IgD-negative memory B cell (primary cell): ENCODE results near the gene GDF10. TPM values are rescaled to one million over a fixed set of nuclear protein-coding genes. Genes with fewer than 3 reads are reported as not detected.

Source experiments
- H3K27ac Mint-ChIP-seq, 3 donors: one replicate each; pipeline ENCODE4 v1.8.0; 2020 to 2022; ENCODE audit warnings: mild to moderate bottlenecking in 3 of 3, mixed read lengths in 3 of 3, moderate library complexity in 1 of 3
- H3K27me3 Mint-ChIP-seq: one replicate; pipeline ENCODE4 v1.8.0; 2021; ENCODE audit warnings: mixed read lengths
- H3K36me3 Mint-ChIP-seq: one replicate; pipeline ENCODE4 v1.8.0; 2020; ENCODE audit warnings: mild to moderate bottlenecking, mixed read lengths
- H3K4me1 Mint-ChIP-seq, 3 donors: one replicate each; pipeline ENCODE4 v1.8.0; 2020 to 2022; ENCODE audit warnings: mixed read lengths in 3 of 3, mild to moderate bottlenecking in 1 of 3
- H3K4me3 Mint-ChIP-seq, 4 donors: one replicate each; pipeline ENCODE4 v1.8.0; 2020 to 2022; ENCODE audit warnings: mild to moderate bottlenecking in 4 of 4, mixed read lengths in 4 of 4, moderate library complexity in 3 of 4
- H3K9me3 Mint-ChIP-seq, 3 donors: one replicate each; pipeline ENCODE4 v1.8.0; 2020 to 2021; ENCODE audit warnings: mixed read lengths in 3 of 3, mild to moderate bottlenecking in 1 of 3
- polyA plus RNA-seq: library from polyadenylated mRNA; unstranded; fragments of 300-500 nt; fragmentation: Illumina TruSeq; gene quantifications from one replicate; pipeline ENCODE4 v1.2.3, GENCODE V29; 2021

The GDF10 gene, protein sequence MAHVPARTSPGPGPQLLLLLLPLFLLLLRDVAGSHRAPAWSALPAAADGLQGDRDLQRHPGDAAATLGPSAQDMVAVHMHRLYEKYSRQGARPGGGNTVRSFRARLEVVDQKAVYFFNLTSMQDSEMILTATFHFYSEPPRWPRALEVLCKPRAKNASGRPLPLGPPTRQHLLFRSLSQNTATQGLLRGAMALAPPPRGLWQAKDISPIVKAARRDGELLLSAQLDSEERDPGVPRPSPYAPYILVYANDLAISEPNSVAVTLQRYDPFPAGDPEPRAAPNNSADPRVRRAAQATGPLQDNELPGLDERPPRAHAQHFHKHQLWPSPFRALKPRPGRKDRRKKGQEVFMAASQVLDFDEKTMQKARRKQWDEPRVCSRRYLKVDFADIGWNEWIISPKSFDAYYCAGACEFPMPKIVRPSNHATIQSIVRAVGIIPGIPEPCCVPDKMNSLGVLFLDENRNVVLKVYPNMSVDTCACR
- polyA plus RNA-seq: not detected

DNA sequence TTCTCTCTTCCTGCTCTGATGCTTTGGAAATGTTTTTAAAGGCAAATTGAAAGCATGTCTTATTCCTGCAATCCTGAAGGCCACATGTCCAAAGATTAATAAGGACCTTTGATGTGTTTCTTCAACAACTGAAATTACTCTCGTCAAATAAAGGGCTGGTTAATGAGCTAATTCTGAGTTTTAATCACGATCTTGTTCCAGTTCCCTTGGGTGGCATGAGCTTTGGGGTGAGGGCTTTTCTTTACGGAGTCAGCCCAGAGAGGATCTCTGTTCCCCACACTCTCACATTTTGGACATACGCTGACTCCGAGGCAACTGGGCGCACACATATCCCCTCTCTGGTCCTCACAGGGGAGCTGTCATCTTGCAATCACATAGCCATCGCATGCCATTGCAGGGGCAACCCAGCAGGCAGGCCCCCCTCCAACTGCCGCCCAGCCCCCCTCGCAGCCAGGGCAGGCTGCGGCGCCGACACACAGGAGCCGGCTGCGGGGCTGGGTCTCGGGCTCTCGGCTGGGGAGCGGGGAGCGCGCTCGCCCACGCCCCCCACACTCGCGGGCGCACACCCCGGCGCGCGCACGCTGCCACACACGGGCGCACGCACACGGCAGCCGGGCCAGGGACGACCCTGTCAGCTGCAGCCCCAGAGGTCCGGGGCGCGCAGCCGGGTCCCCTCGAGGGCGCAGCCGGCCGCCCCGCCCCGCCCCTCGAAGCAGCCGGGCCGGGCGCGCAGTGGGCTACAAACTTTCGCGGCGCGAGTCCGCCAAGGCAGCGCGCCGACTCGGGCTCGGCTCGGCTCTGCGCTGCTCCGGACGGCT lies at the start of gene GDF10:
TSS of gene GDF10 (plus strand) at position 587 of the 818 bp plus-strand sequence. CDS start 455 bp downstream, outside the sequence.
- no peaks in the 10 kb centered on the region for H3K36me3 Mint-ChIP-seq
- no peak within 1 kb of the TSS for H3K27ac Mint-ChIP-seq
- peaks cover 0 to 2% (median 0%) of the 10 kb centered on the region in 3 donors for H3K9me3 Mint-ChIP-seq
- H3K4me3 Mint-ChIP-seq: peak within 1 kb of the TSS in 3 of 4 donors; percentile 50 to 79 (median 72)
- H3K27me3 Mint-ChIP-seq: peaks cover 16% of the 10 kb centered on the region
- peaks cover 0 to 4% (median 3%) of the 10 kb centered on the region in 3 donors for H3K4me1 Mint-ChIP-seq

DNA sequence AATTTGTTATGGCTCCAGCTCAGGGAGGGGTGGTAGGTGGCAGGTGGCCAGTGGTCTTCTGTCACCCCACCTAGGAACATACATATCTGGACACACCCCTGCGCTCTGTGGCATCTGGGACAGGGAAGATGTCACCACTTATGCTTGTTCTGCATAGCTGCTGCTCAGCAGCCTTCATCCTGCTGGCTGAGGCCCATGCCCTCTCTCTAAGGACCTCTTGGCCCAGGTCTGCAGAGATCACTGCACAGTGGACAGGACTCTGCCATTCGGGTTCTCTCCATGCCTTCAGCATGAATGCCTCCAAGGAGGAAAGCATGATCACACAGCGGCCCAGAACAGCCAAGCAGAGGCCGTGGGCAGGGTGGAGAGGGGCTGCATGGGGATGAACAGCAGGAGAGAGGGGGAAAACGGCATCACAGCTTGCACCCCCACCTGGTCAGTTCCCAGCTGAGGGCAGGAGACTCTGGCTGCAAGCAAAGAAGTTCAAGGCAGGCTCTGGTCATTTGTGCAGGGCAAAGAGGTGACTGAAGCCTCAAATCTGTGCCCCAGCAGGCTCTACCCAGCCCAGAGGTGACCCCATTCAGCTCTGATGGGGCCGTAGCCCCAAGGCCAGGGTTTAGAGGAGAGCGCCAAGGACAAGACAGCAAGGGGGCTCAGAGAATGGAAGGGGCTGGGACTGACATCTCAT lies 47.8 kb upstream of the GDF10 start:
- H3K4me3 Mint-ChIP-seq: no peak overlapping the region
- no peaks in the 10 kb centered on the region for H3K27me3 Mint-ChIP-seq
- peaks cover 0 to 1% (median 0%) of the 10 kb centered on the region in 3 donors for H3K9me3 Mint-ChIP-seq
- peaks cover 1 to 5% (median 4%) of the 10 kb centered on the region in 3 donors for H3K4me1 Mint-ChIP-seq
- H3K36me3 Mint-ChIP-seq: no peaks in the 10 kb centered on the region
- no peak overlapping the region for H3K27ac Mint-ChIP-seq

DNA sequence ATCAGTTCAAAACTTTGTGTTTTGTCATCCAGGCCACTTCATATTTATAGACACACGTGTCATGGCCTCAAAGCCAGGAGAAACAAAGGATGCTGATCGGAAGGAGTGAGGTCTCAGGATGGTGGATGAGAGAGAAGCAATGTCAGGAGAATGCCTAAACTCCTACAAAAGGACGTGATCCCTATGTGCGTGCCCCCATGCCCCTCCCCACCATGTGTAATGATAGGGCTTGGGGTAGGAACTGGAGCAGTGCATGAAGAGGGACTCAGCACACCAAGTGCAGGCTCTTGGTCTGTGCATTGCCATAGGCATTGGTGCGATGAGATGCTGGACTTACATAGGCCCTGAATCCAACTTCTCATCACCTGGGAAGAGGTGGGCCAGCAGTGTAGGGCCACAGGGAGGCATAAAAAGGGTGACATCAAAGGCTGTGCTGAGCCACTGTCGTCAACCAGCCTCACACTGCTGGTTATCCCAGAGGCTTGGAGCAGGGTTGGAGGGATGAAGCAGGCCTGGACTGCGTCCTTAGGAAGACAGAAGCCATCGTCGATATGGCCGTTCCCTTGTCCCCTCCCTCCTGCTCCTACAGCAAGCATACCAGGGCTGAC lies 46.9 kb upstream of the GDF10 start:
- peaks cover 0 to 1% (median 0%) of the 10 kb centered on the region in 3 donors for H3K9me3 Mint-ChIP-seq
- H3K4me3 Mint-ChIP-seq: no peak overlapping the region
- no peak overlapping the region for H3K27ac Mint-ChIP-seq
- no peaks in the 10 kb centered on the region for H3K36me3 Mint-ChIP-seq
- no peaks in the 10 kb centered on the region for H3K27me3 Mint-ChIP-seq
- H3K4me1 Mint-ChIP-seq: peaks cover 10 to 13% (median 13%) of the 10 kb centered on the region in 3 donors

DNA sequence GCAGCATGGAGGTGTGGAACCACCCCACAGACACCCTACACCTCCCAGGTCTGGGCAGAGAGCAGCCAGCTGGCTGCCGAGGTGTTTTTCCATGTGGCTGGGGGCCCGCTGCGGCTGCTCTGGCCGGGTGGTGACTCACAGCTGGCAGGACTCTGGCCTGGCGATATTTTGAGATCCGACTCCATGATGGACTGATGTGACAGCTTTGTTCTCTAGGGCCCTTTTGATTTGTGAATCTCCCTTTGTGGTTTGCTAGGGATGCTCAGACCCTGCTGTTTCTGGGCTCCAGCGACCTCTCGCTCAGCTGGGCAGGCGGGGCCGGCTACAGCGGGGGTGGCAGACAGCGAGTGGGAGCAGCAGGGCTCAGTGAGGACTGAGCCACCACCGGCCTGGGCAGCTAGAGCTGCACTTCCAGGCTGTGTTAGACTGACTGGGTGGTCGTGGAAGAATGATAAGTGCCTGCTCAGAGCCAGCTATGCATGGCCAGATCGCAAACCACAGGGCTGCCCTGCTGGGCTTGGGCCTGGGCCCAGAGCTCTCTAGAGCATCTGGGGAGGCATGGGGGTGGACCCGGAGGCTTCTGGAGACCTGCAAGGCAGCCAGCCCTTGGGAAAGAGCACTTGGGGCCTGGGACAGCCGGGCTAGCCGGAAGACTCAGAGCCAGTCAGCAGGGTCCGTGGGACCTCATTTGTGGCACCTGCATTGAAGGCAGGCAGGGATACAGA lies 46.2 kb upstream of the GDF10 start:
- H3K4me1 Mint-ChIP-seq: peaks cover 10 to 13% (median 12%) of the 10 kb centered on the region in 3 donors
- H3K27me3 Mint-ChIP-seq: no peaks in the 10 kb centered on the region
- peaks cover 0 to 1% (median 0%) of the 10 kb centered on the region in 3 donors for H3K9me3 Mint-ChIP-seq
- no peak overlapping the region for H3K27ac Mint-ChIP-seq
- no peaks in the 10 kb centered on the region for H3K36me3 Mint-ChIP-seq
- H3K4me3 Mint-ChIP-seq: no peak overlapping the region

DNA sequence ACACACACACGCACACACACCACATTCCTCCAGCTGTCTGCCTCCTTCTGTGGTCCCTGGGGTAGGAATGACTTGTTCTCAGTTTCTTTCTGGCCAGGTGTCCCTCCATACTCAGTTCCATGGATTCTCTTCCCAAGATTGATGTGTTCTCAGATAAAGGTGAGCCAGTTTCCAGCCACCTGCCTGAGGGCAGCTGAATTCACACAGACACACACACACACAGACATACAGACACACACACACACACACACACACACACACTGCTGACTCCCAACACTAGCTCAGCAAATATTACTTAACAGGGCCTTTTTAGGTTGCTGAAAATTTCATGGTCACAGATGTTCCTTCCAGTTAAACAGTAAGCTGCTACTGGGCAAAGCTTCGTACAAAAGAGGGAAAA lies 45.4 kb upstream of the GDF10 start:
- Mint-ChIP-seq H3K36me3 (no peaks in the 10 kb centered on the region), H3K27me3 (no peaks in the 10 kb centered on the region), H3K9me3 (peaks cover 0 to 1% (median 0%) of the 10 kb centered on the region in 3 donors), H3K27ac (no peak overlapping the region), H3K4me3 (no peak overlapping the region), H3K4me1 (peaks cover 10 to 13% (median 12%) of the 10 kb centered on the region in 3 donors)

DNA sequence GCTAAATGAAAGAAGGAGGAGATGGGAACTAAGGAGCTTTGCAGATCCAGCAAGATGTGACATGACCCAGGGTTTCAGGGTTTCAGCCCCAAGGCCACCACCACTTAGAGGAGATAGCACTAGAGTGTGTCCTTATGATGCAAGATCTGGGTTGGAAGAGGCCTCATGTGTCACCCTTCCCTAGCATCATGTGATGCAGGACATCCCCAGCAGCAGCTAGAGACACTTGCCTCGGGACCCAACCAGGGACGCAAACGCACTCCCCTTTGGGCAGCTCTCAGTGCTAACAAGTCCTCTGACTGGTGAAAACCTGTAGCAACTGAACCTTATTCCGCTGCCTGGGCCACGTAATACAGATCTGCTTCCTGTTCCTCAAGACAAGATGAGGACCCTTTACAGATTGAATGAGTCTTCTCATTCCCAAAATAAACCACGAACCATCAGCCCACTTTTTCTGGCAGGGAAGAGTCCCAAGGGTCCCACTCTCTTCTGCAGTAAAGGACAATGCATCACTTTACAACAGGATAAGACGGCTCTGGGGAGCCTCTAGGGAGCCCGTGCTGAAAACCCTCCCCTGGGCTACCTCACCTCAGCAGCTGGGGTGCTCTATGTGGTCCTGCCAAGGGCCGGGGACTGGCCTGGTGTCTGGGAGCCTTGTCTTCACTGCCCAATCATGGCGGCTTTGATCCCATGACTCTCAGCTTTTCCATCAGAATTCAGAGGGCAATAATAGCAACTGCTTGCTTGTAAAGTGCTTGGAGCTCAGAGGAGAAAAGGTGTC lies 44.8 kb upstream of the GDF10 start:
- H3K4me1 Mint-ChIP-seq: peaks cover 12 to 18% (median 17%) of the 10 kb centered on the region in 3 donors
- no peak overlapping the region for H3K4me3 Mint-ChIP-seq

DNA sequence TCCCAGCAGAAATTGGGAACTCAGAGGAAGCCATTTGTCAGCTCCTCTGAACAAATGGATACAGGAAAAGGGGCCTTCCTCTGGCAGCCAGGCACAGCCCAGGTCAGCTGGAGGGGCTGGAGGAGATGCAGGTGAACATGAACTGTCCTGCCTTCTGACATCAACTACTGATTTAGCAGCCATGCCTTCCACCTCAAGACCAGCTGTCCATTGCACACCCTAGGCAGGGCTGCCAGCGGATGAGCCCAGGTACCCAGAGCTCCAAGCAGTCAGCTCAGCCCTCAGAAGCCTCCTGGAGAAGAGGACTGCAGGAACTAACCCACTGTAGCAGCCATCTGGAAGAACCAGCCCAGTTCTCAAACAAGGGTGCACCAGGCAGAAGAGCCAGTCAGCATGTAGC lies 44.1 kb upstream of the GDF10 start:
- H3K4me3 Mint-ChIP-seq: no peak overlapping the region
- H3K4me1 Mint-ChIP-seq: peaks cover 18 to 25% (median 21%) of the 10 kb centered on the region in 3 donors
- H3K36me3 Mint-ChIP-seq: no peaks in the 10 kb centered on the region
- no peak overlapping the region for H3K27ac Mint-ChIP-seq
- H3K9me3 Mint-ChIP-seq: peaks cover 0 to 1% (median 0%) of the 10 kb centered on the region in 3 donors
- no peaks in the 10 kb centered on the region for H3K27me3 Mint-ChIP-seq

More for the DNA sequence above, 44.8 kb upstream of the GDF10 start:
- Mint-ChIP-seq H3K27me3 (no peaks in the 10 kb centered on the region), H3K27ac (no peak overlapping the region), H3K9me3 (peaks cover 0 to 1% (median 0%) of the 10 kb centered on the region in 3 donors), H3K36me3 (no peaks in the 10 kb centered on the region)

DNA sequence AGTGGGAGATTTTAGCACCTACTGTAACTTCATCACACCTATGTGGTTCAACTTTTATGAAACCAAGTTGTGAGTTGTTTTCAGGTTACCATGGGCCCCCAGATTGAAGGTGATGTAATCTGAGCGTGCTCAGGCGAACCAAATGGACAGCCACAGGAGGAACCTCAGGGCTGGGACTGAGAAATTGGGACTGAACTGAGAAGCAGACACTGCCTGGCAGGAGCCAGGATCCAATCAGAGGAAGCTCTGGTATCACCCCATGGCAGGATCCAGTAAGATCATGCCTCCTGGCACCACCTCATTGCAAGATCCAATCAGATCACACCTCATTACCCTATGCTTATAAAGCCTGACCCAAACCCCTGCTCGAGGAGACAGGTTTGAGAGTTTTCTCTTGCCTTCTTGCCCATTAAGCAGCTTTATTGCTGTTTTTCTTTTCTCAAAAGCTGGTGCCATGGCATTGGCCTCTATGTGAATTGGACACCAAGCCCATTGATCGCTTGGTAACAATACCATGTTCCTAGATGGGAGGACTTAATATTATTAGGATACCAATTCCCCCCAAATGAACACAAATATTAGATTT lies 43.2 kb upstream of the GDF10 start:
- H3K27me3 Mint-ChIP-seq: no peaks in the 10 kb centered on the region
- peaks cover 27 to 34% (median 28%) of the 10 kb centered on the region in 3 donors for H3K4me1 Mint-ChIP-seq

DNA sequence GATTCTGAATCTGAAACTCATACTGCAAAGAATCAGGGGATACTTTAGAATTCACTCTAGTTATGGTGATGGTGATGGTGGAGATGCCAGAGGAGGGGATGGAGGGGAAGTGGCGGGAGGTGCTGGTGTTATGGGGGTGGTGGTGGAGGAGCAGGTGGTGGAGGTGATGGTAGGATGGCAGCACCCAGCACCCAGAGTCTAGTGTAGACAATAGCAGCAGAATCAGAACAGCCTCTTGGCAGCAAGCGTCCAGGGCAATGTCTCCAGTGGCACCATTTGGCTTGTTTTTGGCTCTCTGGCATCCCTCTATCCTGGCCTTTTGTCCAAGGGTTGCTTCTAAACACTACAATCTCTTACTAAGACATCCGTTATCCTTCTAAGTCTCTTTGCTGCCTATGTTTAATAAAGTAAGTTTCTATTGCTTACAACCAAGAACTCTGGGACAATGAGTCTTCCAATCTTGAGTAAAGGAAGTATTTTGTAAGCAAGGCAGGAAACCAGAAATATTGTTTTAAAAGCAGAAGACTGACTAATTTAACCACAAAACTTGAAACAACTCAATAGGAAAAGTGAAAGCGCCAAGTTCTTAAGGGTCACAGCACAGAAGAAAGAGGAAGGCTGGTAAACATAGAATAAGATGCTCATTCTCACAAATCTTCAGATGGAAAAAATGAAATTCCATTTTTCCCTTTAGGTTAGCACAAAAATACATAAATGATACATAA lies 42.4 kb upstream of the GDF10 start:
- H3K36me3 Mint-ChIP-seq: no peaks in the 10 kb centered on the region
- H3K9me3 Mint-ChIP-seq: peaks cover 0 to 1% (median 0%) of the 10 kb centered on the region in 3 donors
- peak overlapping the region; percentile 2 to 69 (median 67) for H3K27ac Mint-ChIP-seq
- peak overlapping the region in 3 of 4 donors; percentile 25 to 76 (median 29) for H3K4me3 Mint-ChIP-seq
- H3K4me1 Mint-ChIP-seq: peaks cover 27 to 40% (median 33%) of the 10 kb centered on the region in 3 donors
- H3K27me3 Mint-ChIP-seq: no peaks in the 10 kb centered on the region

More for the DNA sequence above, 43.2 kb upstream of the GDF10 start:
- H3K4me3 Mint-ChIP-seq: peak overlapping the region in 1 of 4 donors; percentile 76
- peaks cover 0 to 1% (median 0%) of the 10 kb centered on the region in 3 donors for H3K9me3 Mint-ChIP-seq
- no peaks in the 10 kb centered on the region for H3K36me3 Mint-ChIP-seq
- peak overlapping the region in 1 of 3 donors; percentile 2 for H3K27ac Mint-ChIP-seq

DNA sequence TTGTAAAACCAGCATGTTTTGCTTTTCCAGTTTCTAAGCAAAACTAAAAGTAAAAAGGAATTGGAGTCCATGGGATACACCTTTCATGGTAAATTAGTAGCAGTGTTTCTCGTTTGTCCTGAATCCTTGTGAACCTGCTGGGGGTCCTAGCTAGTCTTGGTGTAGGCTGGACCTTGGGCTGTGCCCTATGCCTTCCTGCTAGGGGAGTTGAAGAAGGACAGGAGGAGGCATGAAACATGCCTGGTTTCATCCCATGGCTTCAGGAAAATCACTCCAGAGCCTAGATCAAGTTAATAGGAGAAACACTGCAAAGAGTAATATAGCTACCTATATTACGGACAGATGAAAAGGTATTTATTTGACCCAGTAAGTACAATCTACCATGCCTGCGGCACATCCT lies 41.1 kb upstream of the GDF10 start:
- Mint-ChIP-seq H3K9me3 (peaks cover 0 to 2% (median 1%) of the 10 kb centered on the region in 3 donors), H3K27me3 (no peaks in the 10 kb centered on the region), H3K4me1 (peaks cover 27 to 40% (median 33%) of the 10 kb centered on the region in 3 donors), H3K27ac (peak overlapping the region in 1 of 3 donors; percentile 60), H3K4me3 (peak overlapping the region in 1 of 4 donors; percentile 70), H3K36me3 (no peaks in the 10 kb centered on the region)

DNA sequence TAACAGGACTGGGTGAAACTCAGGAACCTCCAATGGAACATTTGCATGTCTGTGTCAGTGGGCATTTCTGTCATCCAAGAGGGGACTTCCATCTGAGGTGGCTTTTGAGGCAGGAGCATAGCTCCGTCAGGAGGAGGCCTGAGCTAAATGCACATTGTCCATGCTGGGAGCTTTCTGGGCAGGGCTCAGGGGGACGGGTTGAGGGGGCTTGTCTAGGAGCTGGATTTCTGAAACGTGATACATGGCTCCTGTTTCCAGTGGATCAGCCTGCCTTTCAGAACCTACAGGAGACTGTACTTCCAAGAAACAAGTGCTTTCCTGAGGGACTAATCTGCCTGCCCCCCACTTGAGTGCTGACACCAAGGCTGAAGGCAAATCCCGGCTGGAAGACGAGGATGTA lies 40.5 kb upstream of the GDF10 start:
- Mint-ChIP-seq H3K36me3 (no peaks in the 10 kb centered on the region), H3K27ac (peak overlapping the region in 1 of 3 donors; percentile 97), H3K27me3 (no peaks in the 10 kb centered on the region), H3K4me1 (peaks cover 27 to 40% (median 33%) of the 10 kb centered on the region in 3 donors), H3K4me3 (peak overlapping the region in 1 of 4 donors; percentile 75), H3K9me3 (peaks cover 0 to 3% (median 1%) of the 10 kb centered on the region in 3 donors)

DNA sequence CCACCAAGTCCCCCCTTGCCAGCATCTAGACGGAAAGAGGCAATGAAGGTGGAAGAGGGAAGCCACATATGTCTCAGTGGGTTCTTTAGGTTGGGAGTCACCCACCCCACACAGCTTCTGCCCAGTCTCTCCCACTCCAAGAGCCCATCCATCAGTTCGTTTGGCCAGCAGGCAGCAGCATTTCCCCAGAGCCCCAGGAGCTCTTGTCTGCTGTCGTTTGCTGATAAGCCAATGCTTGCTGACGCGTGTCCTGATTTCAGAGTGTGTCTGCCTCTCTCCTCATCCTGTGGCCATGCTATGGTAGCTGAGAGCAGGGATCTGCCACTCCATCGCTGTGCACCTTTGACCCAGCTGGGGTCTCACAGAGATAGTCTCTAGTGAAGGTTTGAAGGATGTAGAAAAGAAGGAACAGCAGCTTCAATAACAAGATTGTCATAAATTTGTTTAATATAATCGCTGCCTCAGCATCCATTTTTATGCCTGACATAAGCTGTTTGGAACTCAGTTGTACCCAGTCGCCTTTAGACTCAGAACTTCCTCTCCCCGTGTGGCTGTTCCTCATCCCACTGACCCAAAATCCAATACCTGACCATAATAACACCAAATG lies 39.4 kb upstream of the GDF10 start:
- Mint-ChIP-seq H3K4me1 (peaks cover 27 to 40% (median 33%) of the 10 kb centered on the region in 3 donors), H3K36me3 (no peaks in the 10 kb centered on the region), H3K27ac (peak overlapping the region; percentile 57 to 97 (median 90)), H3K4me3 (peak overlapping the region; percentile 1 to 78 (median 32)), H3K27me3 (no peaks in the 10 kb centered on the region), H3K9me3 (peaks cover 0 to 3% (median 1%) of the 10 kb centered on the region in 3 donors)
